Endodermal cell (in vitro differentiated cells): ENCODE results near the gene RNASE7. TPM values are rescaled to one million over a fixed set of nuclear protein-coding genes. Genes with fewer than 3 reads are reported as not detected.

ENCODE experiments used
- DNase-seq: peaks from one replicate; pipeline ENCODE4 v3.0.0-alpha.2; 2017
- H3K27ac ChIP-seq: 2 replicates; pipeline ENCODE4 v1.5.1; 2013; ENCODE audit warnings: mild to moderate bottlenecking, low read depth, low read length, moderate library complexity
- H3K27me3 ChIP-seq: 2 replicates; pipeline ENCODE4 v1.6.1; 2013; ENCODE audit warnings: mild to moderate bottlenecking, low read length, moderate library complexity; ENCODE audit not compliant: insufficient read depth, control insufficient read depth, poor library complexity, severe bottlenecking
- H3K36me3 ChIP-seq: 2 replicates; pipeline ENCODE4 v1.7.0; 2013; ENCODE audit warnings: mild to moderate bottlenecking, low read length, moderate library complexity; ENCODE audit not compliant: control insufficient read depth, insufficient read depth
- H3K4me1 ChIP-seq: one replicate; pipeline ENCODE4 v1.7.0; 2013; ENCODE audit warnings: low read length; ENCODE audit not compliant: control insufficient read depth, insufficient read depth
- H3K4me3 ChIP-seq: 2 replicates; pipeline ENCODE4 v1.5.1; 2013; ENCODE audit warnings: mild to moderate bottlenecking, low read length, moderate library complexity
- H3K9ac ChIP-seq: 2 replicates; pipeline ENCODE4 v1.6.1; 2013; ENCODE audit warnings: mild to moderate bottlenecking, low read length, moderate library complexity; ENCODE audit not compliant: poor library complexity, severe bottlenecking; ENCODE audit errors: extremely low read depth
- H3K9me3 ChIP-seq: 2 replicates; pipeline ENCODE4 v1.6.1; 2013; ENCODE audit warnings: mild to moderate bottlenecking, low read length, moderate library complexity; ENCODE audit not compliant: control insufficient read depth
- H3K27ac Mint-ChIP-seq: 2 replicates; pipeline ENCODE4 v1.8.0; 2020; ENCODE audit warnings: mixed read lengths
- H3K27me3 Mint-ChIP-seq: 2 replicates; pipeline ENCODE4 v1.8.0; 2021; ENCODE audit warnings: mild to moderate bottlenecking, mixed read lengths; ENCODE audit not compliant: insufficient read depth
- H3K36me3 Mint-ChIP-seq: 2 replicates; pipeline ENCODE4 v1.8.0; 2020; ENCODE audit warnings: low read depth, mixed read lengths
- H3K4me1 Mint-ChIP-seq: 2 replicates; pipeline ENCODE4 v1.8.0; 2020; ENCODE audit warnings: mixed read lengths
- H3K4me3 Mint-ChIP-seq: 2 replicates; pipeline ENCODE4 v1.8.0; 2020; ENCODE audit warnings: mild to moderate bottlenecking, moderate library complexity, mixed read lengths
- H3K9me3 Mint-ChIP-seq: 2 replicates; pipeline ENCODE4 v1.8.0; 2020; ENCODE audit warnings: mild to moderate bottlenecking, mixed read lengths
- WGBS, 2 experiments: methylation state at CpG; one replicate each; pipeline versions ENCODE4 v1.1.5 to v1.1.7; 2013; ENCODE audit warnings: missing lambda C conversion rate in 2 of 2, mixed read lengths in 1 of 2; ENCODE audit not compliant: insufficient coverage in 1 of 2, insufficient read length in 1 of 2; 5-methylcytosine and 5-hydroxymethylcytosine counted together
- total RNA-seq, 2 donors: library from RNA; stranded (reverse); fragmentation: NEBNext Ultra II Directional in 1 of 2; extraction: Animal tissue kit (Norgen Biotek cat#: 25700) in 1 of 2; gene quantifications; 2 replicates in 1 of 2; 3 replicates in 1 of 2; pipeline ENCODE4 v1.2.1, GENCODE V29; 2021
- TF ChIP-seq, protein P1 (sequence below): fragments of 200-600 bp; sonication (generic); conservative IDR thresholded peaks from 2 replicates; pipeline ENCODE4 v1.5.0; 2021; ENCODE audit warnings: antibody characterized with exemption, mild to moderate bottlenecking

RNASE7 gene
- total RNA-seq, 2 donors from 2014 or later = not detected

GRCh38 chr14:21078287-21078686 is 36.1 kb downstream of the RNASE7 start:
- Histone ChIP-seq H3K9me3 (no peaks in the 10 kb centered on the region), H3K27ac (no peak overlapping the region), H3K4me3 (no peak overlapping the region), H3K9ac (no peak overlapping the region), H3K36me3 (peaks cover 91% of the 10 kb centered on the region), H3K27me3 (no peaks in the 10 kb centered on the region), H3K4me1 (no peaks in the 10 kb centered on the region)
- TF ChIP-seq, protein P1, sequence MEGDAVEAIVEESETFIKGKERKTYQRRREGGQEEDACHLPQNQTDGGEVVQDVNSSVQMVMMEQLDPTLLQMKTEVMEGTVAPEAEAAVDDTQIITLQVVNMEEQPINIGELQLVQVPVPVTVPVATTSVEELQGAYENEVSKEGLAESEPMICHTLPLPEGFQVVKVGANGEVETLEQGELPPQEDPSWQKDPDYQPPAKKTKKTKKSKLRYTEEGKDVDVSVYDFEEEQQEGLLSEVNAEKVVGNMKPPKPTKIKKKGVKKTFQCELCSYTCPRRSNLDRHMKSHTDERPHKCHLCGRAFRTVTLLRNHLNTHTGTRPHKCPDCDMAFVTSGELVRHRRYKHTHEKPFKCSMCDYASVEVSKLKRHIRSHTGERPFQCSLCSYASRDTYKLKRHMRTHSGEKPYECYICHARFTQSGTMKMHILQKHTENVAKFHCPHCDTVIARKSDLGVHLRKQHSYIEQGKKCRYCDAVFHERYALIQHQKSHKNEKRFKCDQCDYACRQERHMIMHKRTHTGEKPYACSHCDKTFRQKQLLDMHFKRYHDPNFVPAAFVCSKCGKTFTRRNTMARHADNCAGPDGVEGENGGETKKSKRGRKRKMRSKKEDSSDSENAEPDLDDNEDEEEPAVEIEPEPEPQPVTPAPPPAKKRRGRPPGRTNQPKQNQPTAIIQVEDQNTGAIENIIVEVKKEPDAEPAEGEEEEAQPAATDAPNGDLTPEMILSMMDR = no peak
- Mint-ChIP-seq H3K9me3 (no peaks in the 10 kb centered on the region), H3K36me3 (peaks cover 80% of the 10 kb centered on the region), H3K27ac (no peak overlapping the region), H3K4me3 (no peak overlapping the region), H3K4me1 (no peaks in the 10 kb centered on the region), H3K27me3 (no peaks in the 10 kb centered on the region)
- DNase-seq = no peak
- WGBS, 2 experiments = 94% methylated on average over 5 of the region's 5 CpGs; no CpG with 5 or more reads in 1 of the 2 experiments

DNA sequence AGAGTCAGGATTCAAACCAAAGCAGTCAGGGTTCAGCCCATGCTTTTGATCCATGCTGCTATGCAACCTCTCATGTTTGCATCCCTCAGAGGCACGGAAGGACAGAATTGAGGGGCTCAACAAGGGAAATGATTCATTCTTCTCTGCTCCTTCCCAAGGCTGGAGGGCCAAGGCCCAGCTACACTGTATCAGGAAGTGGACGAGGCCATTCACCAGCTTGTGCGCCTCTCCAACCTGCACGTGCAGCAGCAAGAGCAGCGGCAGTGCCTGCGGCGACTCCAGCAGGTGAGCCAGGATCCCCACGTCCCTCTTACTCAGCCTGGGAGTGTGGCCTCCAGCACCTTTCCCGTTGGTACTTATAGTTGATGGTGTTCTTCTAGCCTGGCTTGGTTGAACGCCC is 36.6 kb downstream of the RNASE7 start:
- Mint-ChIP-seq H3K36me3 (peaks cover 78% of the 10 kb centered on the region), H3K27ac (no peak overlapping the region), H3K9me3 (no peaks in the 10 kb centered on the region), H3K4me1 (no peaks in the 10 kb centered on the region), H3K4me3 (no peak overlapping the region), H3K27me3 (no peaks in the 10 kb centered on the region)
- DNase-seq = no peak
- Histone ChIP-seq H3K27ac (no peak overlapping the region), H3K9ac (no peak overlapping the region), H3K4me3 (no peak overlapping the region), H3K9me3 (no peaks in the 10 kb centered on the region), H3K4me1 (no peaks in the 10 kb centered on the region), H3K27me3 (no peaks in the 10 kb centered on the region), H3K36me3 (peaks cover 91% of the 10 kb centered on the region)
- 95% methylated on average over 7 to 10 of the region's 10 CpGs for WGBS, 2 experiments
- TF ChIP-seq, protein P1 = no peak

- Mint-ChIP-seq H3K27me3 (no peaks in the 10 kb centered on the region), H3K4me3 (no peak overlapping the region), H3K9me3 (no peaks in the 10 kb centered on the region), H3K4me1 (no peaks in the 10 kb centered on the region), H3K36me3 (peaks cover 80% of the 10 kb centered on the region), H3K27ac (no peak overlapping the region)
- Histone ChIP-seq H3K27me3 (no peaks in the 10 kb centered on the region), H3K4me3 (no peak overlapping the region), H3K27ac (no peak overlapping the region), H3K36me3 (peaks cover 92% of the 10 kb centered on the region), H3K9me3 (no peaks in the 10 kb centered on the region), H3K9ac (no peak overlapping the region), H3K4me1 (no peaks in the 10 kb centered on the region)
- TF ChIP-seq, protein P1 = no peak
- WGBS, 2 experiments = 92 to 95% methylated on average over 22 to 30 of the region's 30 CpGs
- DNase-seq = no peak
These were observed 39.5 kb downstream of the RNASE7 start for GRCh38 chr14:21081521-21082142.
